ENCODE measurements around the gene MAMLD1.

The MAMLD1 gene

DNA sequence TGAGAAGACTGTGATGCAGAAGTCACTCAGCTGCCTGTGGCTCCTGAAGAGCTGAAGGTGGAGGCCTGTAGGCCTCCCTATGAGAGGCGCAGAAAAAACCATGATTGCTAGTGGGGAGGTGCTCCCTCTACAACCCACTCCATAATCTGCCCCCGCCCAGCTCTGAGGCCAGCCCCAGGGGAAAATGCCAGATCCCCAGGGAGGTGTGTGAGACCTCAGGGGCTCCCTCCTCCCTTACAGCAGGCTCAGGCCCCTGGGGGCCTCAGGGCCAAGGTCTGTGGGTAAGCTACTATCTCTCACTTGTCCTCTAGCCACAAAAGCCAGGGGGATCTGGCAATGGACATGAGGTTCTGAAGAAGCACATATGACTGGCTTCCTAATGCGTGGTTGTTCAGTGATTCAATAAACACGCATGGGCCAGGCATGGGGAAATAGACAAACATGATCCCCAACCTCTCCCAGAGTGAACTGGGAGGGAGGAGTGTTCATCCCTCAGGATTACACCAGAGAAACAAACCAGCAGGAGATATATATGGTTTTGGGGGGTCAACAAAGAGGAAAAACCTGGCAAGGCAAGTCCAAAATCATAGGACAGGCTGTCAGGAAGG lies 154.3 kb downstream of the MAMLD1 start:
- no peak for TF ChIP-seq GATA3 (IDR thresholded peaks at IDR 0.05; ENCODE audit: low read depth, low read length)
- TF ChIP-seq GATA2 (IDR thresholded peaks at IDR 0.05; ENCODE audit: low read depth, low read length) = no peak

DNA sequence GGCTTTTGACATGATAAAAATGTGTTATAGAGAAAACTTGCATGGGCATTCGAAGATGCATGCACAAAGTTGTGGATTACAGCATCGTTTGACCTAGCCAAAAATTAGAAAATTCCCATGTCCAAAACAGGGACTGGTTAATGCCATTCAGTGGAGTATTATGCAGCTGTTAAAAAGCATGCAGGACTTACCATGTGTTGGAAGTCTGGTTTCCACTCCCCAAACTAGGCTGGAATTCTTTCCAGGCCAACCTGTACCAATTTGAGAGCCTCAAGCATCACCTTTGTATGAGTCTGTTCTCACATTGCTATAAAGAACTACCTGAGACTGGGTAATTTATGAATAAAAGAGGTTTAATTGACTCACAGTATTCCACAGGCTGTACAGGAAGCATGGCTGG lies 159.4 kb downstream of the MAMLD1 start:
- TF ChIP-seq GATA3 (IDR thresholded peaks at IDR 0.05; ENCODE audit: low read depth, low read length) = no peak
- TF ChIP-seq GATA2 (IDR thresholded peaks at IDR 0.05; ENCODE audit: low read depth, low read length) = no peak

DNA sequence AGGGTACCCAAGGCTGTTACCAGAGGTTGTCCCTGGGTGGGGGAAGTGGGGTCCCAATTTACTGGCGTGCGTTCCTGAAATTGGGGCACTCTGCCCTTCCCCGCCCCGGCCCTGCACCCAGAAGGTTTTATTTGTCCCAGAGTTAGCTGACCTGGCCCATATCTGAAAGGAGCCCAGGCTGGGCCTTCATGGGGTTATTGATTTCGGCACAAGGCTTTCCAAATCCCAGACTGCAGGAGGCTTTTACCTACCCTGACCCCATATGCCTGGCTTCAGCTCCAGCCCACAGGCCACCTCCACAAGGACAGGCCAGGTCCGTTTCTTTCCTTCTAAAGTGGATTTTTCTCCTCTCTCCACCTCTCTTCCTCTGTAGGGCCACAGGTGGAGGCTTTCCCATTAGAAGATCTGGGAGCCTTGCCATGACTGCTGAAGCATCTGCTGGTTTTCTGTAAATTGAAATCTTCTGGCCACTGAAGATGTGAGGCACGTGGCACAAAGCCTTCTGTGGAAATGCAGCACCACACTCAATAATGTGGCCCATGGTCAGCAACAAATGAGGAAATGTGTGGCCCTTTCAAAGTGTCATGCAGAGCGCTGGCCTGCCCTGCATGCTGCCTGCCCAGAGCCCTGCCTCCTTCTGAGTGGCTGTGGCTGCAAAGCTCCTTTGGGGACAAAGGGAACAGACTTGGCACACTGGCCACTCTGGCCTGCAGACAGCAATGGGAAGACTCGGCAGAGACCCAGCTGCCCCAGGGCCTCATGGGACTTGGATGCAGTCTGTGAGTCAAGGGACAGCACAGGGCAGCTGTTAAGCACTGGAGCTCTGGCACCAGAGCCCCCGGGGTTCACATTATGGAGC lies 162.2 kb downstream of the MAMLD1 start:
- TF ChIP-seq GATA2 (IDR thresholded peaks at IDR 0.05; ENCODE audit: low read depth, low read length) (no peak), GATA3 (IDR thresholded peaks at IDR 0.05; ENCODE audit: low read depth, low read length) (no peak)

DNA sequence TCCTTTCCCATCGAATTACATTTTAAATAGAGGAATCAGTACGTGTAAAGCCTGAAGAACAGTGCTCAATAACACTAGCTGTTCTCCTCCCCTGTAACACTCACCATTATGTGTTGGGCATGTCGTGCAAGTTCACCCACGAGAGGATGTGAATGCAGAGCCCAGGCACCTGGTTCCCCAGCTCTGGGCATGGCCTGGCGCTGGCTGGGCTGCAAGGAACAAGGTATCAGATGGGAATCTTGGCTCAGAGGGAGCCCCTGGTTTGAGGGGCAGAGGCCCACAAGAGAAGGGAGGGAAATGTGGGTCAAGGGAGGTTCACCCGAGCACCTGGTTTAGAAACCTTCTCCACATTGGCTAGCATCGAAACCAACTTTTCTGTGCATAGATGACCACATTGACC lies 163.6 kb downstream of the MAMLD1 start:
- TF ChIP-seq GATA3 (IDR thresholded peaks at IDR 0.05; ENCODE audit: low read depth, low read length) (no peak), GATA2 (IDR thresholded peaks at IDR 0.05; ENCODE audit: low read depth, low read length) (no peak)

DNA sequence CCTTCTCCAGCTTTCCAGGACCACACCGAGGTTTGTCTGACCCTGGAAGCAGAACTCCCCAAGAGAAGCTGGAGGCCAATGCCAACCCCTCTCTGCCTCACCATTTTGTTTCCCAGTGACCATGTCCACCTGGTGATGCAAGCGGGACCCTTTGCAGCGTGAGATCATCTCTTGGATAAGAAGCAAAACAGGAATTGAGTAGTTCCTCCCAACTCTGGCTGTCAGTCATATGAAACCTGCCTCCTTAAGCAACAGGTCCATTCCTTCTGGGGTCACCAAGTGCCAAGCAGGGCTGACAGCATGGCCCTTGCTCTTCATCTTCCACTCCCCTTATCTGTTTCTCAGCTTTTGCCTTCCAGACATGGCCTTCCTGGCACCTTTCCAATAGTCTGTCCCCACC lies 164.0 kb downstream of the MAMLD1 start:
- TF ChIP-seq GATA3 (IDR thresholded peaks at IDR 0.05; ENCODE audit: low read depth, low read length) (no peak), GATA2 (IDR thresholded peaks at IDR 0.05; ENCODE audit: low read depth, low read length) (no peak)

DNA sequence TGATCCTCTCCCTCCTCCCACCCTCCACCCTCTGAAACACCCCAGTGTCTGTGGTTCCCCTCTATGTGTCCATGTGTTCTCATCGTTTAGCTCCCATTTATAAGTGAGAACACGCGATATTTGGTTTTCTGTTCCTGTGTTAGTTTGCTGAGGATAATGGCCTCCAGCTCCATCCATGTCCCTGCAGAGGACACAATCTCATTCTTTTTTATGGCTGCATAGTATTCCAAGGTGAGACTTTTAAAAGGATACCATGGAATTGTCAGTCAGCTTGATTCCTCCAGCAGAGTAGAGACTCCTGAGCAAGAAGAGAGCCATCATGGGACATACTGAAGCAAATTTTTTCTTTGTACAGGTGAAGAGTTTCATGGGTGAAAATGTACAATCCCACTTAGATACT lies 166.5 kb downstream of the MAMLD1 start:
- TF ChIP-seq GATA2 (IDR thresholded peaks at IDR 0.05; ENCODE audit: low read depth, low read length) = no peak
- TF ChIP-seq GATA3 (IDR thresholded peaks at IDR 0.05; ENCODE audit: low read depth, low read length) = no peak

GRCh38 chrX:150530821-150531220 lies 167.7 kb downstream of the MAMLD1 start:
- TF ChIP-seq GATA2 (IDR thresholded peaks at IDR 0.05; ENCODE audit: low read depth, low read length) = no peak
- TF ChIP-seq GATA3 (IDR thresholded peaks at IDR 0.05; ENCODE audit: low read depth, low read length) = no peak

DNA sequence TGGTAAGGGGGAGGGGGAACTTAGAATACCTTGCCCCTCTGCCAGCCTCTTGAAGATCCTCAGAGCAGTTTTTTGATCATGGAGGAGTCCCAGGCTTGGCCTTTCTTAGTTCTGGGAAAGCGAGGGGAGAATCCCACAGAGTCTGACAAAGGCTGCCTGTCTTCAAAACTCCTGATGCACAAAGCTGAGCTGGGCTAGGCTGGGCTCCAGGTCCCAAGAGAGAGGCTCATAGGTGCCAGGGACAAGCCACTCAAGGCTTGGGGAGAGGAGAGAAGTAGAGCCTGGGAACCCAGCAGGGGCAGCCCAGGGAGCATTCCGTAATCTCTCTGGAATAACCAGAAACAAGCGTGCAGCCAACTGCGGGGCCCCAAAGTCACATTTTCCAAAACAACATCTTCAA lies 168.3 kb downstream of the MAMLD1 start:
- TF ChIP-seq GATA3 (IDR thresholded peaks at IDR 0.05; ENCODE audit: low read depth, low read length) (no peak), GATA2 (IDR thresholded peaks at IDR 0.05; ENCODE audit: low read depth, low read length) (no peak)

DNA sequence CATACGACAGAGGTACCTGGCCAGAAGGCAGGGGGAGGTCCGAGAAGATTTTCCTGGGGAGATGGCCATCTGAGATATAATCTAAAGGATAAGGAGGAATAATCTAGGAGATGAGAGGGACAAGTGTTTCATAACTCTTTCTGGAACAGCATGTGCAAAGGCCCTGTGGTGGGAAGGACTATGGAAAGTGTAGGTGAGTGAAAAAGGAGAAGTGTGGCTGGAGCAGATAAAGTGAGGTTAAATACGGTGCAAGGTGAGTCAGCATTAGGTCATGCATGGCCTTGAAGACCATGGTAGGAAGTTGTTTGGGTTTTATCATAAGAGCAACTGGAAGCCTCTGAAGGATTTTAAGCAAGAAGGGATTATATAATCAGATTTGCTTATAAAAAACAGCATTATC lies 170.7 kb downstream of the MAMLD1 start:
- no peak for TF ChIP-seq GATA3 (IDR thresholded peaks at IDR 0.05; ENCODE audit: low read depth, low read length)
- TF ChIP-seq GATA2 (IDR thresholded peaks at IDR 0.05; ENCODE audit: low read depth, low read length) = no peak

GRCh38 chrX:150536455-150537116 lies 173.5 kb downstream of the MAMLD1 start:
- TF ChIP-seq GATA2 (IDR thresholded peaks at IDR 0.05; ENCODE audit: low read depth, low read length) (no peak), GATA3 (IDR thresholded peaks at IDR 0.05; ENCODE audit: low read depth, low read length) (no peak)

GRCh38 chrX:150537851-150538250 lies 174.7 kb downstream of the MAMLD1 start:
- no peak for TF ChIP-seq GATA2 (IDR thresholded peaks at IDR 0.05; ENCODE audit: low read depth, low read length)

DNA sequence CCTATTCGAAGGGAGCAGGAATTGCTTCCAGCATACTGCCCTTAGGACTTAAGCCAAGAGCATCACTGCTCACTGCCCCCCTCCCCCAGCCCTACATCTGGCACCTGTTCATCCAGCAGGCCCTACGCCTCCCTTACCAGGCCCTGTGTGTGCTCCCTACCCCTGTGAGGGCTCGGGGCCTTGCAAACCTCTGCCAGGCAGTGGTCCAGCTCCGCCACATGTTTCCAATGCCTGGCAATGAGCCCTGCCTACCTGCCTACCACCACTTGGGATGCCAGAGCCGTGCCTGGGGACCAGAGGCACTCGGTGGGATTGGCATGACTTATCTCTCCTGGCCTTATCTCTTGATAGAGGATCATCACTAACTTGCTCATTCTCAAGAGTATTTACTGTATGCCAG lies 177.8 kb downstream of the MAMLD1 start:
- TF ChIP-seq GATA3 (IDR thresholded peaks at IDR 0.05; ENCODE audit: low read depth, low read length) = no peak
- TF ChIP-seq GATA2 (IDR thresholded peaks at IDR 0.05; ENCODE audit: low read depth, low read length) = no peak

GRCh38 chrX:150542846-150543229 lies 179.7 kb downstream of the MAMLD1 start:
- TF ChIP-seq GATA3 (IDR thresholded peaks at IDR 0.05; ENCODE audit: low read depth, low read length) (no peak), GATA2 (IDR thresholded peaks at IDR 0.05; ENCODE audit: low read depth, low read length) (no peak)

DNA sequence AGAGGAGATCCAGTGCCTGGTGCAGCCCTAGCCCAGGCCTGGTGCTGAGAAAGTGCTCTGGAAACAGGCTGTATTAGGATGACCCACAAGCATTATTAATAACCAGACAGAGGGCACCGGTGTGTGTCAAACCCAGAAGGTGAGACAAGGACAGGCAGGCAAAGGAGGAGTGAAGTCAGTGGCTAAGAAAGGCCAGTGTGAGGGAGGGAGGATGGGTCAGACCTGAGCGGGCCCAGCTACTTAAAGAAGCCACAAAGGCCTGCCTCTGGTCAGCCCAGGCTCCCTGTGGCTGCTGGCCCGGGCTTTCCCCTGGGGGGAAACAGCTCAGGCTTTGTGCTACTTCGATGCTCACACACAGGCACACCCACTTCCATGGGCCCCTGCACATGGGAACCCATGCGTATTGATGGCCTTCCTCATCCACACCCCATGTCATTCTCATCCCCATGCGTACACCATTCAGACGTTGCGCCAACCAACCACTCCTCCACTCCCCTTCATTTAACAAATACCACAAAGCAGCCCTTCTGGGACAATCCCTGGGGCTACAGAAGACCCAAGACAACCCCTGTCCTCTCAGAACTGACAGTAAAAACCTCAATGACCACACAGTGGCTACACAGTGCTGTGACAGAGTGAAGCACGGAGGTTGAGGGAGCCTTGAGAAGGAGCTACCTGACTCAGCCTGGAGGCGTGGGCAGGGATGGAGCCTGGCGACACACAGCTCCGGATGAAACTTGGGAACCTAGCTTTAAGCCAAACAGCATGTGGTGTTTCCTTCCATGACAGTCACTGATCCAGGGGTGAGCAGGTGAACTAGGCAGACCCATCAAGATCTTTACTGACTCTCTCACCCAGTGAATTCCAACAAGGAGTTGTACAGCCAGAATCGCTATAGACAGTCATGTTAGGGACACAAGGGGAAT lies 180.4 kb downstream of the MAMLD1 start:
- TF ChIP-seq GATA3 (IDR thresholded peaks at IDR 0.05; ENCODE audit: low read depth, low read length) = no peak
- TF ChIP-seq GATA2 (IDR thresholded peaks at IDR 0.05; ENCODE audit: low read depth, low read length) = no peak
